Naive B cell (primary cell): ENCODE measurements around the gene CHD3. TPM values are rescaled to one million over a fixed set of nuclear protein-coding genes. Genes with fewer than 3 reads are reported as not detected.

Experiments used
- ATAC-seq, 2 donors: fragments of 150-1000 bp; cut with Tn5 transposase; 2 replicates each; pipeline ENCODE4 v1.10.0; 2021; ENCODE audit warnings: low read depth in 2 of 2, mild to moderate bottlenecking in 2 of 2, moderate library complexity in 2 of 2
- DNase-seq: peaks from one replicate; pipeline ENCODE4 v3.0.0; 2022
- H3K27ac Mint-ChIP-seq, 6 donors: one replicate each; pipeline ENCODE4 v1.8.0; 2020 to 2022; ENCODE audit warnings: mild to moderate bottlenecking in 6 of 6, mixed read lengths in 6 of 6, moderate library complexity in 5 of 6, inconsistent platforms in 2 of 6
- H3K27me3 Mint-ChIP-seq, 3 donors: one replicate each; pipeline ENCODE4 v1.8.0; 2021 to 2022; ENCODE audit warnings: mixed read lengths in 3 of 3, mild to moderate bottlenecking in 1 of 3
- H3K36me3 Mint-ChIP-seq, 2 donors: one replicate each; pipeline ENCODE4 v1.8.0; 2020 to 2022; ENCODE audit warnings: mixed read lengths in 2 of 2, inconsistent platforms in 1 of 2, mild to moderate bottlenecking in 1 of 2
- H3K4me1 Mint-ChIP-seq, 3 donors: one replicate each; pipeline ENCODE4 v1.8.0; 2020 to 2022; ENCODE audit warnings: mixed read lengths in 3 of 3, inconsistent platforms in 1 of 3, mild to moderate bottlenecking in 1 of 3, moderate library complexity in 1 of 3
- H3K4me3 Mint-ChIP-seq, 8 donors: one replicate each; pipeline ENCODE4 v1.8.0; 2020 to 2022; ENCODE audit warnings: mild to moderate bottlenecking in 8 of 8, mixed read lengths in 8 of 8, moderate library complexity in 8 of 8, inconsistent platforms in 2 of 8
- H3K9me3 Mint-ChIP-seq, 7 donors: one replicate each; pipeline ENCODE4 v1.8.0; 2020 to 2022; ENCODE audit warnings: mixed read lengths in 7 of 7, mild to moderate bottlenecking in 5 of 7, inconsistent platforms in 2 of 7, moderate library complexity in 1 of 7
- polyA plus RNA-seq, 6 donors: library from polyadenylated mRNA; unstranded; fragments of 300-500 nt; fragmentation: Illumina TruSeq; gene quantifications; one replicate each; pipeline ENCODE4 v1.2.3, GENCODE V29; 2021; ENCODE audit warnings: low read depth in 6 of 6

Gene CHD3
- polyA plus RNA-seq, 6 donors from 2014 or later: 0.06 to 8.0 (median 3.4) TPM

DNA sequence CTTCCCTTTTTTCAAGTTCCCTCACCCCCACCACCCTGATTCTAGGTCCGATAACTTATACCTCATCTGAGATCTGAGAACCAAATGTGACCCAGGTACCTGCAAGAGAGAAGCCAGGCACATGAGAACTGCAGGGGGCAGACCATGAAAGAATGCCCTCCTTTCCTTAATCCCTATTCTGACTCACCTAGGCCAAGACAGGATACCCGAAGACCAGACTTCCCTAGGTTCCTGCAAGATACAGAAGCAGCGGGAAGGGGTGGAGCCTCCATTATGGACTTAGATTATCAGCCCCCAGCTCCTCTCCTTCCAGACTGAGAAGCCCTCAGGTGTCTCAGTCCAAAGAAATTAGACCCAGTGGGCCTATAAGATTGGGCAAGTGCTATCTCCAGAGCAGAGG lies 39.0 kb downstream of the CHD3 start:
- Mint-ChIP-seq H3K4me1 (peaks cover 26 to 41% (median 30%) of the 10 kb centered on the region in 3 donors), H3K4me3 (peak overlapping the region in 1 of 8 donors; percentile 68), H3K27ac (peak overlapping the region in 1 of 6 donors; percentile 79), H3K36me3 (no peaks in the 10 kb centered on the region), H3K27me3 (no peaks in the 10 kb centered on the region), H3K9me3 (no peaks in the 10 kb centered on the region)
- DNase-seq (no peak), ATAC-seq (no peak)

GRCh38 chr17:7929158-7930023 lies 40.8 kb downstream of the CHD3 start, which contains the start of gene KCNAB3:
Gene KCNAB3 (minus strand): TSS chr17:7929856. CDS start chr17:7929435, 421 bp downstream.
- DNase-seq: no peak
- Mint-ChIP-seq H3K27ac (peak within 1 kb of the TSS in 5 of 6 donors; percentile 61 to 99 (median 92)), H3K9me3 (no peaks in the 10 kb centered on the region), H3K27me3 (no peaks in the 10 kb centered on the region), H3K4me1 (peaks cover 32 to 46% (median 38%) of the 10 kb centered on the region in 3 donors), H3K36me3 (no peaks in the 10 kb centered on the region), H3K4me3 (peak within 1 kb of the TSS; percentile 86 to 100 (median 96))
- ATAC-seq: no peak

GRCh38 chr17:7930841-7931631 lies 42.4 kb downstream of the CHD3 start:
- Mint-ChIP-seq H3K36me3 (peaks cover 0 to under 1% of the 10 kb centered on the region in 2 donors), H3K27me3 (no peaks in the 10 kb centered on the region), H3K27ac (peak overlapping the region; percentile 70 to 99 (median 94)), H3K9me3 (no peaks in the 10 kb centered on the region), H3K4me1 (peaks cover 36 to 46% (median 38%) of the 10 kb centered on the region in 3 donors), H3K4me3 (peak overlapping the region; percentile 86 to 100 (median 96))
- ATAC-seq (no peak), DNase-seq (no peak)

DNA sequence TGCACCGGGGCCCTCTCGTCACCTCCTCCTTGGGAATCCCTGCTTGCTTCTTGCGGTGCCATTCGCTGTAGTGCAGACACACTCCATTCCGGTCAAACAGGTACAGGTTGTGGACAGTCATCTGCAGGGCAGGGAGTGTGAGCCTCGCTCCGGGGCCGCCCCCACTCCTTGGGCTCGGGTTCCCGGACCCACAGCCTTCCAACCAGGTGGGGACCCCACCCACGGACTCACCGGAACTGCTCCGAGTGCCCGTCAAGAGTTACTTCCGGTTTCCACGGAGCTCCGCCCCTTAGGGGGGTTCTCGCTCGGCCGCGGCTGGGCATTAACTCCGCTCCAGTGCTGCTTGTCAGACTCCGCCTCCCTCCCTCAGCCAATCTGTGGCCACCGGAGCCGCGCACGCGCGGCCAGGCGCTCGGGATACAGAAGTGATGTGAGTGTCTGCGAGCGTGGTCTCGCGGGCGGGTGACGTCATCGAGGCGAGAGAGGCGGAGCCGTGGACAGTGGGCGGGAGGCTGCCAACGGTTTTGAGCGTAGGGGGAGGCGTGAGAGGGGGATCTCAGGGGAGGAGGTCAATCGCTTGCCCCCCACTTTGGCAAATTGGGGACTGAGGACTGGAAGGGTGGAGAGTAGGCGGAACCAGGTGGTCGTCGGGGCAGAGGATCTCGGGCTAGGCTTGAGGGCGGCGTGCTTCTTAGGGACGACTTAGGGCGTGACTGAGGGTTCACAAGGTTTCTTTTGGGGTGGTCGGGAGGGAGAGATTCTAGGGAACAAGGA lies 43.3 kb downstream of the CHD3 start, which contains the start of the genes CNTROB and TRAPPC1:
Gene CNTROB, plus strand, starts transcription at position 498 of the 774 bp plus-strand sequence. CDS start 874 bp downstream, outside the sequence.
Gene TRAPPC1, minus strand, starts transcription at position 238 of the 774 bp plus-strand sequence. Its CDS starts 117 bp downstream, at position 121.
- ATAC-seq (peak; percentile 95), DNase-seq (peak; percentile 100)
- Mint-ChIP-seq H3K36me3 (peaks cover 3 to 9% of the 10 kb centered on the region in 2 donors), H3K27me3 (no peaks in the 10 kb centered on the region), H3K4me3 (peak within 1 kb of the TSS; percentile 86 to 100 (median 96)), H3K9me3 (no peaks in the 10 kb centered on the region), H3K27ac (peak within 1 kb of the TSS; percentile 92 to 99 (median 98)), H3K4me1 (peaks cover 36 to 46% (median 38%) of the 10 kb centered on the region in 3 donors)

DNA sequence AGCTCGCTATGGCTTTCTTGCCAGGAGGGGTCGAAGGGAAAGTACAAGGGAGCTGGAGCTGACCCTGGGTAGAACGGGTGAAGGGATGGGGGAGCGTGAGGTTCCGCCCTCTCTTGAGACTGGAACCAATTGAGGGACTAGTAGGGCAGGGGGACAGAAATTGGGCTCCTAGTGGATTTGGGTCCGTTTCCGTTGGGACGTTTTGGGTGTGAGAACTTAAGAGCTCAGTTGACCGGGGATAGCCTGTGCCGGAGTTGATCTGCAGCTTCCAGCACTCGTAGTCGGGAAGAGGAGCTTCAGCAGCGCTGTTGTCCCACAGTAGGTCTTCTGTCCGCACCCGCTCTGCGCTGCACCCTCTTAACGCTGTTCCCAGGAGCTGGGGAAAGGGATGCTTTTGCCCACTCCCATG lies 43.9 kb downstream of the CHD3 start:
- peak; percentile 19 to 20 for ATAC-seq
- H3K27ac Mint-ChIP-seq: peak overlapping the region; percentile 92 to 99 (median 98)
- no peak for DNase-seq
- peaks cover 36 to 46% (median 38%) of the 10 kb centered on the region in 3 donors for H3K4me1 Mint-ChIP-seq
- no peaks in the 10 kb centered on the region for H3K9me3 Mint-ChIP-seq
- H3K36me3 Mint-ChIP-seq: peaks cover 8 to 13% of the 10 kb centered on the region in 2 donors
- peak overlapping the region; percentile 86 to 100 (median 96) for H3K4me3 Mint-ChIP-seq
- no peaks in the 10 kb centered on the region for H3K27me3 Mint-ChIP-seq

GRCh38 chr17:7932949-7933348 lies 44.4 kb downstream of the CHD3 start:
- H3K36me3 Mint-ChIP-seq: peaks cover 8 to 13% of the 10 kb centered on the region in 2 donors
- H3K9me3 Mint-ChIP-seq: no peaks in the 10 kb centered on the region
- ATAC-seq (no peak), DNase-seq (no peak)
- H3K27ac Mint-ChIP-seq: peak overlapping the region; percentile 72 to 99 (median 98)
- peak overlapping the region; percentile 86 to 100 (median 96) for H3K4me3 Mint-ChIP-seq
- H3K27me3 Mint-ChIP-seq: no peaks in the 10 kb centered on the region
- H3K4me1 Mint-ChIP-seq: peaks cover 36 to 45% (median 38%) of the 10 kb centered on the region in 3 donors

DNA sequence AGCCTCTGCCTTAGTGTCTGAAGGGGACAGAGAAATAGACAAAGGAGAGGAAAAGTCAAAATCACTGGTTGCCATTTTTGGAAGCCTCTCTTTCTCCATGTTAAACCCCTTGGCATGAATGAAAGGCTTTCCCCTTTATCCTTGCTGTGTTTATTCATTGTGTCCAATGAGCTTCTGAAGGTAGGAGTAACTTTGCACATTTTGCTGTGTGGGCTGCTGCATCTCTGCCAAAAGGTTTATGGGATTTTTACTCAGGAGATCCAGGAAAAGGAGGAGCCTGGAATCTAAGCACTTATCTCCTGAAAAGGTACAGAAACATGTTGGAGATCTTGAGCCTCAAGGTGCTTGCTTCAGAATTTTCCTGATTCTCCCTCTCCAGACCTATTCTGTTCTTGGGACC lies 47.3 kb downstream of the CHD3 start:
- Mint-ChIP-seq H3K4me1 (peaks cover 27 to 30% (median 29%) of the 10 kb centered on the region in 3 donors), H3K27ac (peak overlapping the region in 2 of 6 donors; percentile 4 to 35), H3K4me3 (peak overlapping the region in 1 of 8 donors; percentile 72), H3K9me3 (no peaks in the 10 kb centered on the region), H3K27me3 (no peaks in the 10 kb centered on the region), H3K36me3 (peaks cover 20 to 25% of the 10 kb centered on the region in 2 donors)
- ATAC-seq: no peak
- no peak for DNase-seq

- peaks cover 0 to 6% (median 0%) of the 10 kb centered on the region in 3 donors for H3K4me1 Mint-ChIP-seq
- no peak overlapping the region for H3K4me3 Mint-ChIP-seq
- no peak for ATAC-seq
- DNase-seq: no peak
- no peaks in the 10 kb centered on the region for H3K27me3 Mint-ChIP-seq
- H3K36me3 Mint-ChIP-seq: peaks cover 22 to 32% of the 10 kb centered on the region in 2 donors
- H3K9me3 Mint-ChIP-seq: no peaks in the 10 kb centered on the region
- peak overlapping the region in 3 of 6 donors; percentile 29 to 94 (median 78) for H3K27ac Mint-ChIP-seq
Measured at GRCh38 chr17:7940034-7940433, 51.4 kb downstream of the CHD3 start.

GRCh38 chr17:7940743-7941142 lies 52.2 kb downstream of the CHD3 start:
- peaks cover 0 to 12% (median 5%) of the 10 kb centered on the region in 3 donors for H3K4me1 Mint-ChIP-seq
- ATAC-seq (no peak), DNase-seq (no peak)
- H3K36me3 Mint-ChIP-seq: peaks cover 22 to 32% of the 10 kb centered on the region in 2 donors
- H3K9me3 Mint-ChIP-seq: no peaks in the 10 kb centered on the region
- no peak overlapping the region for H3K27ac Mint-ChIP-seq
- no peak overlapping the region for H3K4me3 Mint-ChIP-seq
- no peaks in the 10 kb centered on the region for H3K27me3 Mint-ChIP-seq

- no peak overlapping the region for H3K27ac Mint-ChIP-seq
- DNase-seq: no peak
- no peaks in the 10 kb centered on the region for H3K27me3 Mint-ChIP-seq
- peaks cover 0 to 22% (median 6%) of the 10 kb centered on the region in 3 donors for H3K4me1 Mint-ChIP-seq
- H3K9me3 Mint-ChIP-seq: no peaks in the 10 kb centered on the region
- H3K4me3 Mint-ChIP-seq: no peak overlapping the region
- peaks cover 18 to 32% of the 10 kb centered on the region in 2 donors for H3K36me3 Mint-ChIP-seq
- no peak for ATAC-seq
Measured at GRCh38 chr17:7943291-7943690, 54.7 kb downstream of the CHD3 start.

- no peak for ATAC-seq
- H3K27ac Mint-ChIP-seq: peak overlapping the region in 1 of 6 donors; percentile 72
- H3K4me3 Mint-ChIP-seq: no peak overlapping the region
- H3K36me3 Mint-ChIP-seq: peaks cover 27 to 41% of the 10 kb centered on the region in 2 donors
- H3K27me3 Mint-ChIP-seq: no peaks in the 10 kb centered on the region
- peaks cover 0 to 22% (median 6%) of the 10 kb centered on the region in 3 donors for H3K4me1 Mint-ChIP-seq
- DNase-seq: no peak
- H3K9me3 Mint-ChIP-seq: no peaks in the 10 kb centered on the region
Measured at GRCh38 chr17:7944326-7944725, 55.7 kb downstream of the CHD3 start.

DNA sequence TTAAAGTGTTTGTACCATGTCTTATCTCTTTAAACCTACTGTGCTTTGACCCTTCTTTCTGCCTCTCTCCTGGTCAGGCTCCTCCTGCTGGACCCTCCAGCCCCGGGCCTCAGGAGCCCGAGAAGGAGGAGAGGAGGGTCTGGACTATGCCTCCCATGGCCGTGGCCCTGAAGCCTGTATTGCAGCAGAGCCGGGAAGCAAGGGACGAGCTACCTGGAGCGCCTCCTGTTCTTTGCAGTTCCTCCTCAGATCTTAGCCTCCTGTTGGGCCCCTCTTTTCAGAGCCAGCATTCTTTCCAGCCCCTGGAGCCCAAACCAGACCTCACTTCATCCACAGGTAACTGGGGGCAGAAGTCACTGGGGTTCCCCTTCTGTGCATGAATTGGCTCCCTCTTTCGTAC lies 57.1 kb downstream of the CHD3 start:
- peak overlapping the region in 1 of 6 donors; percentile 9 for H3K27ac Mint-ChIP-seq

More for the DNA sequence above, 57.1 kb downstream of the CHD3 start:
- peak overlapping the region in 1 of 8 donors; percentile 76 for H3K4me3 Mint-ChIP-seq
- ATAC-seq: no peak
- no peaks in the 10 kb centered on the region for H3K9me3 Mint-ChIP-seq
- H3K4me1 Mint-ChIP-seq: peaks cover 0 to 22% (median 6%) of the 10 kb centered on the region in 3 donors
- H3K36me3 Mint-ChIP-seq: peaks cover 24 to 34% of the 10 kb centered on the region in 2 donors
- no peaks in the 10 kb centered on the region for H3K27me3 Mint-ChIP-seq
- DNase-seq: no peak
